HepG2 (cell line): ENCODE data around the gene MFAP1. TPM values are rescaled to one million over a fixed set of nuclear protein-coding genes. Genes with fewer than 3 reads are reported as not detected.
A peak's percentile ranks its signal among the peaks of the same experiment; 100 is the strongest.

Experiments used
- ATF5 ChIP-seq: sonication (generic); formaldehyde crosslinking; IDR thresholded peaks from 2 replicates; pipeline ENCODE4 v1.4.0; 2020; ENCODE audit warnings: mild to moderate bottlenecking, low read depth, missing genetic modification reagents
- CBFB ChIP-seq: sonication (generic); formaldehyde crosslinking; IDR thresholded peaks from 2 replicates; pipeline ENCODE4 v1.4.0; 2020; ENCODE audit warnings: missing genetic modification reagents
- HNRNPL ChIP-seq: fragments of 200-400 bp; formaldehyde crosslinking; IDR thresholded peaks from 2 replicates; pipeline ENCODE4 v1.6.1; 2017; ENCODE audit warnings: mild to moderate bottlenecking, low read depth, low read length
- JUN ChIP-seq: sonication (generic); formaldehyde crosslinking; IDR thresholded peaks from 2 replicates; pipeline ENCODE4 v1.4.0; 2020; ENCODE audit warnings: mild to moderate bottlenecking, missing genetic modification reagents
- MED8 ChIP-seq: sonication (generic); formaldehyde crosslinking; IDR thresholded peaks from 2 replicates; pipeline ENCODE4 v1.8.1; 2023; ENCODE audit warnings: mild to moderate bottlenecking, missing genetic modification reagents; ENCODE audit not compliant: insufficient replicate concordance
- NONO ChIP-seq, 2 experiments: fragments of 450-650 bp in 1 of 2; sonication (generic) in 1 of 2; formaldehyde crosslinking in 1 of 2; IDR thresholded peaks in 1 of 2; conservative IDR thresholded peaks in 1 of 2; 2 replicates each; pipeline versions ENCODE4 v1.6.1 to v1.8.0; 2017 to 2022; ENCODE audit warnings: mild to moderate bottlenecking in 1 of 2, missing genetic modification reagents in 1 of 2, moderate library complexity in 1 of 2
- NR2F2 ChIP-seq: IDR thresholded peaks from 2 replicates; pipeline ENCODE4 v1.6.1; 2012; ENCODE audit warnings: low read depth, inconsistent platforms, borderline replicate concordance
- REPIN1 ChIP-seq: sonication (generic); formaldehyde crosslinking; IDR thresholded peaks from 2 replicates; pipeline ENCODE4 v1.8.0; 2022; ENCODE audit warnings: missing genetic modification reagents, low read depth, mild to moderate bottlenecking, borderline replicate concordance
- TARDBP ChIP-seq: sonication (generic); formaldehyde crosslinking; IDR thresholded peaks from 2 replicates; pipeline ENCODE4 v1.8.0; 2022; ENCODE audit warnings: mild to moderate bottlenecking, missing genetic modification reagents
- TCF12 ChIP-seq, 2 experiments: fragments of 450-650 bp in 1 of 2; sonication (generic) in 1 of 2; formaldehyde crosslinking in 1 of 2; IDR thresholded peaks; 2 replicates each; pipeline versions ENCODE4 v1.6.1 to v1.8.0; 2017 to 2022; ENCODE audit warnings: antibody characterized with exemption in 1 of 2, mild to moderate bottlenecking in 1 of 2, missing genetic modification reagents in 1 of 2, moderate library complexity in 1 of 2
- TCF7L2 ChIP-seq: IDR thresholded peaks from 2 replicates; pipeline ENCODE4 v1.6.1; 2011; ENCODE audit warnings: mild to moderate bottlenecking, low read depth, low read length, moderate library complexity
- ZFP37 ChIP-seq: sonication (generic); formaldehyde crosslinking; IDR thresholded peaks from 2 replicates; pipeline ENCODE4 v1.4.0; 2020; ENCODE audit warnings: missing genetic modification reagents, borderline replicate concordance
- ZKSCAN8 ChIP-seq: IDR thresholded peaks from 2 replicates; pipeline ENCODE4 v1.6.1; 2016; ENCODE audit warnings: borderline replicate concordance, missing genetic modification reagents, missing compliant biosample characterization
- ZNF275 ChIP-seq: sonication (generic); formaldehyde crosslinking; IDR thresholded peaks from 2 replicates; pipeline ENCODE4 v1.8.0; 2022; ENCODE audit warnings: missing genetic modification reagents, mild to moderate bottlenecking, inconsistent platforms, borderline replicate concordance
- ZNF580 ChIP-seq: IDR thresholded peaks from 2 replicates; pipeline ENCODE4 v1.6.1; 2016; ENCODE audit warnings: low read depth, borderline replicate concordance
- ZNF646 ChIP-seq: sonication (generic); formaldehyde crosslinking; IDR thresholded peaks from 2 replicates; pipeline ENCODE4 v1.9.0; 2021; ENCODE audit warnings: mild to moderate bottlenecking, missing genetic modification reagents
- ZNF670 ChIP-seq: sonication (generic); formaldehyde crosslinking; IDR thresholded peaks from 2 replicates; pipeline ENCODE4 v1.8.0; 2022; ENCODE audit warnings: mild to moderate bottlenecking, missing genetic modification reagents, borderline replicate concordance
- polyA plus RNA-seq, 8 experiments: library from polyadenylated mRNA; depleted of rRNA in 3 of 8; stranded (reverse) in 7 of 8; unstranded in 1 of 8; fragments of >200 nt; fragmentation: Illumina TruSeq in 4 of 8; extraction: Trizol in 4 of 8; gene quantifications; 2 replicates each; pipeline versions ENCODE4 v1.2.1 to v1.2.3, GENCODE V29; 2011 to 2016; ENCODE audit warnings: low read depth in 4 of 8, missing spikeins in 1 of 8, mixed read lengths in 1 of 8; ENCODE audit not compliant: insufficient read depth in 1 of 8
- total RNA-seq, 5 experiments: library from RNA; depleted of rRNA; stranded (reverse); fragments of >200 nt; fragmentation: Illumina TruSeq; extraction: Trizol; gene quantifications; 2 replicates each; pipeline ENCODE4 v1.2.3, GENCODE V29; 2016; ENCODE audit warnings: low read depth in 1 of 5

Gene MFAP1
- total and polyA plus RNA-seq, 2 of the 13 experiments (the other 11 are each of a cell fraction or from before 2014, with no cell fraction given), result 11.8 to 39.5 TPM

DNA sequence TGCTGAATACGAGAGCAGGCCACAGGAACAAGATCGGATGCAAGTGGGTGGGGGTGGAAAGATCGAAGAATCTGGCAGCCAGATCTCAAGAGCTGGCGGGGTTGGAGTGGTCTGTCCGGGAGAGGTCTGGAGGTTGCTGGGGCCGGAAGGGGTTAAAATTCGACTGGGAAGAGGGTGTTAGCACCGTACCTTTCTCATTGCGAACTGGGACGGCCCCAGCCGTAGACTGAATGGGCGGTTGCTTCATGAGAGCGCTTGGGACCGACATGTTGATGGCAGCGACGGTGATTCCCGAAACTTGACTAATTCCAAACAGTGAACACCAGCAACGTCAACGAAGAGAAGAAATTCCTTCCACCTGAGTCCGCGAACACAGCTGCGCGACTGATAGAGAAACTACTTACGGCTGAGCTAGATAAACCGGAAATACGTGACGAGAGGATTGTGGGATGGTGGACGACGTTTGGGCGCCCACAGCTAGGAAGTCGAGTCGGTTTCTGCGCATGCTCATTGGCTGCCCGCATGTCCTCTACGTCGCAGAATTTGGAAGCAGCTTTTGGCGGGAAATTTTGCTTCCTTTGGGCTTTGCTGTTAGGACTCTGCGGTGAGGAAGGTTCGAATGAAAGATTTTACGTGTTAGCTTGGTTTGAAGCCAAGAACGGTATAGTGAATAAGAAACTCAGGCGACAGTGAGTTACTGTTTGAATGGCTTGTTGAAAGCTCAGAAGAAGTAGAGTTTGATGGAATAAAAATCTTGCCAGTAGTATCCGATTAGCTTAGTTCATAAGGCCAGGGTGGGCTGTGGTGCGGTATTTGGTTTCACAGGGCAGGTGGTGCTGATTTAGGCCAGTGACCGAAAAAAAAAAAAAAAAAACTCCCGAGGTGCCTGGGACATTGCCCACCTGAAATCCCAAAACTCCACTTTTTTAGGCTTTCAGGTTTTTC lies at the start of gene MFAP1 (continued):
- TF ChIP-seq TCF12 (IDR thresholded peaks at IDR 0.05) (no peak), TCF12 (CRISPR knock-in tag; IDR thresholded peaks at IDR 0.05) (no peak), TCF7L2 (no peak), ZNF580 (CRISPR knock-in tag) (peak; percentile 70; the same call in 1 of the 2 replicates), NONO (IDR thresholded peaks at IDR 0.05) (no peak), NONO (CRISPR knock-in tag; conservative IDR thresholded peaks at IDR 0.05) (peak; percentile 52; the same call in 1 of the 2 replicates), HNRNPL (no peak), TARDBP (CRISPR knock-in tag) (peak; percentile 83), NR2F2 (no peak; the same call in 1 of the 2 replicates), JUN (CRISPR knock-in tag) (0 out of 2 replicates have a peak, but pooled peaks have one; percentile 58), ZKSCAN8 (no peak; the same call in 1 of the 2 replicates), ZNF670 (CRISPR knock-in tag) (peak; percentile 52; the same call in 1 of the 2 replicates), ATF5 (CRISPR knock-in tag) (no peak), MED8 (CRISPR knock-in tag) (no peak), ZFP37 (CRISPR knock-in tag) (no peak), REPIN1 (CRISPR knock-in tag) (peak; percentile 81; the same call in 1 of the 2 replicates), ZNF646 (no peak), CBFB (CRISPR knock-in tag) (no peak), ZNF275 (CRISPR knock-in tag) (no peak)
